IMR-90 (cell line): ENCODE measurements around the gene CDKAL1. TPM values are rescaled to one million over a fixed set of nuclear protein-coding genes. Genes with fewer than 3 reads are reported as not detected.

Source experiments
- ATAC-seq: fragments of 200-7000 bp; cut with Tn5 transposase; 2 replicates; pipeline ENCODE4 v1.9.1; 2020; ENCODE audit warnings: low read depth, mild to moderate bottlenecking, moderate library complexity
- BruUV-seq: library from RNA; stranded (reverse); fragments of 400-500 nt; replicated peaks from 2 replicates; lab custom pipeline; 2021; lab: Mats Ljungman, UMichigan
- CTCF ChIA-PET: fragments of 300-600 bp; formaldehyde crosslinking; extraction: SDS; loops from one replicate; lab custom pipeline; 2021; ENCODE audit warnings: antibody characterized with exemption; lab: Yijun Ruan, JAX
- POLR2A ChIA-PET: fragments of 300-600 bp; sonication (Branson Sonifier 250); formaldehyde crosslinking; loops from one replicate; lab custom pipeline; 2022; ENCODE audit warnings: antibody characterized with exemption; ENCODE audit not compliant: unreplicated experiment; lab: Charles Lee
- DNase-seq: peaks from one replicate; pipeline ENCODE4 v3.0.0; 2013
- H2AFZ ChIP-seq: replicated peaks from 2 replicates; pipeline ENCODE3; 2013; ENCODE audit warnings: low read length, mild to moderate bottlenecking; ENCODE audit not compliant: poor library complexity
- H2AK5ac ChIP-seq: 2 replicates; pipeline ENCODE4 v1.6.1; 2013; ENCODE audit warnings: low read depth, low read length, inconsistent platforms
- H2AK9ac ChIP-seq: replicated peaks from 2 replicates; pipeline ENCODE3; 2013; ENCODE audit warnings: mild to moderate bottlenecking, low read depth, low read length, moderate library complexity; ENCODE audit not compliant: poor library complexity
- H2BK120ac ChIP-seq: 2 replicates; pipeline ENCODE4 v1.6.1; 2013; ENCODE audit warnings: low read depth, low read length, inconsistent platforms
- H2BK15ac ChIP-seq: 3 replicates; pipeline ENCODE4 v1.6.1; 2013; ENCODE audit warnings: low read depth, low read length, inconsistent platforms
- H2BK20ac ChIP-seq: 2 replicates; pipeline ENCODE4 v1.6.1; 2013; ENCODE audit warnings: low read depth, mild to moderate bottlenecking, inconsistent platforms, low read length, moderate library complexity
- H2BK5ac ChIP-seq: 2 replicates; pipeline ENCODE4 v1.6.1; 2013; ENCODE audit warnings: mild to moderate bottlenecking, low read depth, low read length, inconsistent platforms; ENCODE audit not compliant: poor library complexity, severe bottlenecking
- H3K14ac ChIP-seq: replicated peaks from 2 replicates; pipeline ENCODE4 v1.6.1; 2013; ENCODE audit warnings: low read depth, low read length, inconsistent platforms
- H3K18ac ChIP-seq: 2 replicates; pipeline ENCODE4 v1.6.1; 2013; ENCODE audit warnings: low read depth, low read length, control low read depth
- H3K23ac ChIP-seq: 2 replicates; pipeline ENCODE4 v1.6.1; 2013; ENCODE audit warnings: low read depth, low read length, inconsistent platforms
- H3K27ac ChIP-seq: 2 replicates; pipeline ENCODE4 v1.5.1; 2013; ENCODE audit warnings: mild to moderate bottlenecking, control low read depth, low read length; ENCODE audit not compliant: insufficient read depth
- H3K27me3 ChIP-seq: 2 replicates; pipeline ENCODE4 v1.6.1; 2013; ENCODE audit warnings: low read length; ENCODE audit not compliant: control insufficient read depth, insufficient read depth
- H3K36me3 ChIP-seq: 2 replicates; pipeline ENCODE4 v1.6.1; 2013; ENCODE audit warnings: low read length, mixed read lengths; ENCODE audit not compliant: control insufficient read depth, insufficient read depth
- H3K4ac ChIP-seq: 2 replicates; pipeline ENCODE4 v1.6.1; 2013; ENCODE audit warnings: low read depth, low read length, inconsistent platforms
- H3K4me1 ChIP-seq: 2 replicates; pipeline ENCODE4 v1.6.1; 2013; ENCODE audit warnings: low read length, mixed read lengths; ENCODE audit not compliant: control insufficient read depth, insufficient read depth
- H3K4me2 ChIP-seq: 2 replicates; pipeline ENCODE4 v1.6.1; 2013; ENCODE audit warnings: low read depth, mild to moderate bottlenecking, control low read depth, low read length, moderate library complexity
- H3K4me3 ChIP-seq: 2 replicates; pipeline ENCODE4 v1.5.1; 2013; ENCODE audit warnings: low read depth, mild to moderate bottlenecking, control low read depth, low read length, moderate library complexity; ENCODE audit not compliant: insufficient read depth
- H3K56ac ChIP-seq: 2 replicates; pipeline ENCODE4 v1.6.1; 2013; ENCODE audit warnings: low read length, inconsistent platforms; ENCODE audit not compliant: insufficient read depth; ENCODE audit errors: extremely low read depth
- H3K79me1 ChIP-seq, 2 experiments: 2 replicates each; pipeline ENCODE4 v1.6.1; 2013; ENCODE audit warnings: low read length in 2 of 2, inconsistent platforms in 1 of 2, low read depth in 1 of 2
- H3K9ac ChIP-seq: 2 replicates; pipeline ENCODE4 v1.6.1; 2013; ENCODE audit warnings: low read depth, low read length, control low read depth
- H3K9me1 ChIP-seq: 2 replicates; pipeline ENCODE4 v1.6.1; 2013; ENCODE audit warnings: low read length, inconsistent platforms; ENCODE audit not compliant: insufficient read depth
- H3K9me3 ChIP-seq: 2 replicates; pipeline ENCODE4 v1.6.1; 2013; ENCODE audit warnings: low read length; ENCODE audit not compliant: control insufficient read depth, insufficient read depth
- H4K20me1 ChIP-seq: 2 replicates; pipeline ENCODE4 v1.6.1; 2013; ENCODE audit warnings: low read length, inconsistent platforms; ENCODE audit not compliant: insufficient read depth
- H4K5ac ChIP-seq: 2 replicates; pipeline ENCODE4 v1.6.1; 2013; ENCODE audit warnings: mild to moderate bottlenecking, low read depth, low read length, control low read depth
- H4K8ac ChIP-seq, 2 experiments: 2 replicates each; pipeline ENCODE4 v1.6.1; 2013; ENCODE audit warnings: low read depth in 2 of 2, low read length in 2 of 2, control low read depth in 1 of 2, inconsistent platforms in 1 of 2
- H4K91ac ChIP-seq: 2 replicates; pipeline ENCODE4 v1.6.1; 2013; ENCODE audit warnings: low read depth, low read length, inconsistent platforms; ENCODE audit not compliant: insufficient read depth
- BHLHE40 ChIP-seq: fragments of 150-350 bp; IDR thresholded peaks from 2 replicates; pipeline ENCODE4 v1.6.1; 2016; ENCODE audit warnings: mild to moderate bottlenecking, low read depth, low read length
- CEBPB ChIP-seq: IDR thresholded peaks from 2 replicates; pipeline ENCODE4 v1.6.1; 2012; ENCODE audit warnings: low read depth, low read length, improper control_type of control experiment
- CHD1 ChIP-seq: IDR thresholded peaks from 2 replicates; pipeline ENCODE4 v1.6.1; 2012; ENCODE audit warnings: low read depth, low read length, improper control_type of control experiment
- ELK1 ChIP-seq: fragments of 150-350 bp; IDR thresholded peaks from 2 replicates; pipeline ENCODE4 v1.6.1; 2016; ENCODE audit warnings: low read depth, mild to moderate bottlenecking, low read length, moderate library complexity, borderline replicate concordance
- FOS ChIP-seq: fragments of 150-350 bp; IDR thresholded peaks from 2 replicates; pipeline ENCODE4 v1.6.1; 2016; ENCODE audit warnings: low read depth, low read length
- MAFK ChIP-seq: IDR thresholded peaks from 2 replicates; pipeline ENCODE4 v1.6.1; 2012; ENCODE audit warnings: low read depth, low read length, improper control_type of control experiment
- MAZ ChIP-seq: IDR thresholded peaks from 2 replicates; pipeline ENCODE4 v1.6.1; 2012; ENCODE audit warnings: low read depth, mild to moderate bottlenecking, low read length, improper control_type of control experiment, moderate library complexity, borderline replicate concordance
- MXI1 ChIP-seq: IDR thresholded peaks from 2 replicates; pipeline ENCODE4 v1.6.1; 2012; ENCODE audit warnings: low read depth, mild to moderate bottlenecking, low read length, moderate library complexity, borderline replicate concordance
- NFE2L2 ChIP-seq: fragments of 150-350 bp; IDR thresholded peaks from 2 replicates; pipeline ENCODE4 v1.6.1; 2016; ENCODE audit warnings: low read depth, mild to moderate bottlenecking, low read length
- POLR2A ChIP-seq: IDR thresholded peaks from 2 replicates; pipeline ENCODE4 v1.6.1; 2012; ENCODE audit warnings: mild to moderate bottlenecking, low read depth, low read length
- RAD21 ChIP-seq: IDR thresholded peaks from 2 replicates; pipeline ENCODE4 v1.6.1; 2012; ENCODE audit warnings: low read length, improper control_type of control experiment
- RCOR1 ChIP-seq: IDR thresholded peaks from 2 replicates; pipeline ENCODE4 v1.6.1; 2012; ENCODE audit warnings: mild to moderate bottlenecking, low read length, improper control_type of control experiment; ENCODE audit not compliant: insufficient replicate concordance
- RFX5 ChIP-seq: IDR thresholded peaks from 2 replicates; pipeline ENCODE4 v1.8.0; 2012; ENCODE audit warnings: low read depth, mild to moderate bottlenecking, low read length, moderate library complexity
- USF2 ChIP-seq: fragments of 150-350 bp; IDR thresholded peaks from 2 replicates; pipeline ENCODE4 v1.6.1; 2017; ENCODE audit warnings: mild to moderate bottlenecking, antibody characterized with exemption, low read length, low read depth
- WGBS, 2 experiments: methylation state at CpG; one replicate each; pipeline versions ENCODE4 v1.1.5 to v1.1.7; 2013; ENCODE audit warnings: missing lambda C conversion rate in 2 of 2; ENCODE audit not compliant: insufficient read length in 1 of 2; ENCODE audit errors: extremely low coverage in 2 of 2; 5-methylcytosine and 5-hydroxymethylcytosine counted together
- dilution Hi-C: fragments of 300-500 bp; cut with HindIII; formaldehyde crosslinking; loops from one replicate; pipeline ENCODE4 v1.14.3; 2018; ENCODE audit warnings: low sequenced_read_pairs; ENCODE audit not compliant: unreplicated experiment
- in situ Hi-C: fragments of 300-500 bp; cut with MboI; formaldehyde crosslinking; loops from 3 replicates; pipeline ENCODE4 v1.14.3; 2019; ENCODE audit warnings: low sequenced_read_pairs, inconsistent platforms, mixed read lengths
- intact Hi-C: fragments of 100-400 bp; cut with micrococcal nuclease; formaldehyde crosslinking; loops from 2 replicates; pipeline ENCODE4 v1.10.0; 2022
- polyA plus RNA-seq, 3 experiments: library from polyadenylated mRNA; depleted of rRNA; stranded (reverse); fragments of >200 nt; gene quantifications; 2 replicates each; pipeline ENCODE4 v1.2.3, GENCODE V29; 2012; ENCODE audit warnings: low replicate concordance in 1 of 3
- total RNA-seq: library from RNA; depleted of rRNA; stranded (reverse); fragments of >200 nt; gene quantifications from 2 replicates; pipeline ENCODE4 v1.2.3, GENCODE V29; 2012

Gene CDKAL1
- total and polyA plus RNA-seq, 2 of the 4 experiments (the other 2 are of a cell fraction): 3.7 to 13.1 TPM

- DNase-seq (no peak), ATAC-seq (no peak)
- H2BK15ac ChIP-seq: no peak overlapping the region
- TF ChIP-seq ELK1 (no peak), MAFK (no peak), NFE2L2 (no peak), BHLHE40 (no peak), USF2 (no peak), CHD1 (no peak), RCOR1 (no peak), FOS (no peak), RFX5 (no peak), MXI1 (no peak), CEBPB (no peak), POLR2A (no peak), RAD21 (no peak), MAZ (no peak)
- H2AFZ ChIP-seq: no peak overlapping the region
- H4K8ac ChIP-seq: no peak overlapping the region
- no peaks in the 10 kb centered on the region; the same call in 1 of the 2 replicates for H3K9me1 ChIP-seq
- no peak overlapping the region for H3K14ac ChIP-seq
- H4K5ac ChIP-seq: no peak overlapping the region
- H2BK20ac ChIP-seq: no peak overlapping the region
- no peak overlapping the region for H2AK9ac ChIP-seq
- no peak overlapping the region for H3K18ac ChIP-seq
- no peak overlapping the region for H3K4me3 ChIP-seq
- peaks cover 2% of the 10 kb centered on the region; the same call in 1 of the 2 replicates for H3K9me3 ChIP-seq
- ChIA-PET POLR2A (no interaction called here), CTCF (no interaction called here)
- no peaks in the 10 kb centered on the region for H3K27me3 ChIP-seq
- H3K56ac ChIP-seq: no peak overlapping the region
- H2AK5ac ChIP-seq: no peak overlapping the region
- no peak overlapping the region for H2BK120ac ChIP-seq
- H2BK5ac ChIP-seq: no peak overlapping the region
- no peaks in the 10 kb centered on the region for H4K20me1 ChIP-seq
- in situ Hi-C loops (no loop called here), dilution Hi-C loops (no loop called here), intact Hi-C loops (no loop called here)
- H3K27ac ChIP-seq: no peak overlapping the region
- H3K4ac ChIP-seq: no peak overlapping the region
- H3K79me1 ChIP-seq: no peaks in the 10 kb centered on the region; a peak in 1 of 4 replicates
- no peak overlapping the region for H3K23ac ChIP-seq
- no CpG with 5 or more reads among the region's 1 CpG for WGBS, 2 experiments
- no peak overlapping the region for H3K4me2 ChIP-seq
- H4K91ac ChIP-seq: no peak overlapping the region
- H3K9ac ChIP-seq: no peak overlapping the region
- H3K4me1 ChIP-seq: peaks cover 2% of the 10 kb centered on the region; the same call in 1 of the 2 replicates
- BruUV-seq: no TSS peak
- H3K36me3 ChIP-seq: no peaks in the 10 kb centered on the region
Observed at GRCh38 chr6:20606831-20607230, 72.6 kb downstream of the CDKAL1 start.
